Activated CD4-positive, alpha-beta T cell treated with anti-CD3 and anti-CD28 coated beads for 24 hours (primary cell): ENCODE measurements around the gene PHLPP1.
A peak's percentile ranks its signal among the peaks of the same experiment; 100 is the strongest.

ENCODE experiments used
- DNase-seq, 2 donors: peaks; one replicate each; pipeline ENCODE4 v3.0.0-alpha.2; 2020; ENCODE audit warnings: low read depth in 2 of 2

Gene PHLPP1

GRCh38 chr18:62979900-62980299, 264.6 kb downstream of the PHLPP1 start:
- no peak for DNase-seq

GRCh38 chr18:62981566-62981965, 266.2 kb downstream of the PHLPP1 start:
- DNase-seq = no peak

- DNase-seq = peak; percentile 44 to 53
Measured at GRCh38 chr18:62982600-62983251, 267.4 kb downstream of the PHLPP1 start.

- DNase-seq = no peak
Measured at GRCh38 chr18:62984656-62985315, 269.4 kb downstream of the PHLPP1 start.

GRCh38 chr18:62986490-62986889, 271.1 kb downstream of the PHLPP1 start:
- no peak for DNase-seq

- DNase-seq = no peak
Measured at GRCh38 chr18:62987055-62987830, 271.9 kb downstream of the PHLPP1 start.

GRCh38 chr18:62987859-62988258, 272.5 kb downstream of the PHLPP1 start:
- DNase-seq = no peak

- no peak for DNase-seq
Measured at GRCh38 chr18:62988471-62988870, 273.1 kb downstream of the PHLPP1 start.

- DNase-seq = no peak
Measured at GRCh38 chr18:62989195-62989594, 273.9 kb downstream of the PHLPP1 start.

GRCh38 chr18:62990653-62991052, 275.3 kb downstream of the PHLPP1 start:
- DNase-seq = no peak

GRCh38 chr18:62991389-62991788, 276.0 kb downstream of the PHLPP1 start:
- DNase-seq = no peak

GRCh38 chr18:62991959-62992358, 276.6 kb downstream of the PHLPP1 start:
- DNase-seq = no peak

- DNase-seq = no peak
Measured at GRCh38 chr18:62992877-62993365, 277.6 kb downstream of the PHLPP1 start.

- DNase-seq = no peak
Measured at GRCh38 chr18:62996566-62996965, 281.2 kb downstream of the PHLPP1 start.

GRCh38 chr18:62997076-62997475, 281.7 kb downstream of the PHLPP1 start:
- no peak for DNase-seq

- no peak for DNase-seq
Measured at GRCh38 chr18:62998443-62998842, 283.1 kb downstream of the PHLPP1 start.

GRCh38 chr18:62999392-62999791, 284.1 kb downstream of the PHLPP1 start:
- no peak for DNase-seq

GRCh38 chr18:62999921-63000320, 284.6 kb downstream of the PHLPP1 start:
- DNase-seq = no peak

- no peak for DNase-seq
Measured at GRCh38 chr18:63000839-63001238, 285.5 kb downstream of the PHLPP1 start.

- no peak for DNase-seq
Measured at GRCh38 chr18:63001861-63002260, 286.5 kb downstream of the PHLPP1 start.

- no peak for DNase-seq
Measured at GRCh38 chr18:63002305-63002704, 287.0 kb downstream of the PHLPP1 start.

GRCh38 chr18:63002803-63003445, 287.6 kb downstream of the PHLPP1 start:
- DNase-seq = no peak
